ENCODE results near the gene PPP2R5B. TPM values are rescaled to one million over a fixed set of nuclear protein-coding genes. Genes with fewer than 3 reads are reported as not detected.

Gene PPP2R5B
- total and polyA plus RNA-seq, 8 donors: 6.3 to 24.2 (median 12.1) TPM

DNA sequence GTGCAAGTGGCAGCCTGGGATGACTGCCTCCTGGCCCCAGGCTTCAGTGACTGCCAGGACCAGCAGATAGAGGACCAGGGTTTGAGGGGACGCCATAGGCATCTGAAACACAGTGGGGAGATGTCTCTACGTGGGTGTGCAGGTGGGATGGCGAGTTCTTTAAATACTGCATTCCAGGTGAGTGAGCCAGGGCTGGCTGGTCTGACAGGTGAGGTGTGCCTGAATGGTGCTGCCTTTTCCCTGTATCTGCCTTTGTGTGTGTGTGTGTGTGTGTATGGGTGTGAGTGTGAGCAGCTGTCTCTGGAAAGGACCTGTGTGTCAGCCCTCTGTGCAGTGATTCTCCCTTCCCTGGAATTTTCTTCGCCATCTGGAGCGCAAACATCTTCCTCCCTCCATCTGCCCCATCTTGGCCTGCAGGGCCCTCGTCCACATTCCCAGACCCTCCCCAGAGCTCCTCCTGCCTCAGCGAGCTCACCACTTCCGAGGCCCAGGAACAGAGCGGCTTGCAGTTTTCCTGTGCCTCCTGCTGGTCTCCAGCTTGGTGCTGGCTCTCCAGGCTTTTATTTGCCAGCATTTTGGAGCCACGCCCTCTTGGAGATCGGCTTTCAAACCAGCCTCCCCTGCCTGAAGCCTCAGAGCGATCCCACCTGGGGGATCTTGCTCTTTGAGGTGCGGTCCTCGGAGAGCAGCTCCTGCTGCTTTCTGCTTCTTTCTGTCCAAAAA is 11.0 kb downstream of the PPP2R5B start, which contains the start of gene GPHA2:
GPHA2 (minus strand) TSS at position 535 of the 723 bp plus-strand sequence; CDS start at position 102, 433 bp downstream.
- Histone ChIP-seq H3K27me3 (no peaks in the 10 kb centered on the region), H3K4me1 (peaks cover 0 to 17% (median 4%) of the 10 kb centered on the region in 3 donors), H3K4me3 (no peak within 1 kb of the TSS), H3K9me3 (no peaks in the 10 kb centered on the region), H3K27ac (peak within 1 kb of the TSS; percentile 10 to 39 (median 30)), H3K36me3 (peaks cover 2 to 11% (median 2%) of the 10 kb centered on the region in 3 donors)
- WGBS, 2 donors: 36 to 42% methylated on average over 14 of the region's 14 CpGs
- intact Hi-C loops (cut with DNase I): no loop called here
- peak in 5 of 6 donors; percentile 50 to 67 (median 59) for DNase-seq
- FAIRE-seq: no peak
- TF ChIP-seq, protein P1, sequence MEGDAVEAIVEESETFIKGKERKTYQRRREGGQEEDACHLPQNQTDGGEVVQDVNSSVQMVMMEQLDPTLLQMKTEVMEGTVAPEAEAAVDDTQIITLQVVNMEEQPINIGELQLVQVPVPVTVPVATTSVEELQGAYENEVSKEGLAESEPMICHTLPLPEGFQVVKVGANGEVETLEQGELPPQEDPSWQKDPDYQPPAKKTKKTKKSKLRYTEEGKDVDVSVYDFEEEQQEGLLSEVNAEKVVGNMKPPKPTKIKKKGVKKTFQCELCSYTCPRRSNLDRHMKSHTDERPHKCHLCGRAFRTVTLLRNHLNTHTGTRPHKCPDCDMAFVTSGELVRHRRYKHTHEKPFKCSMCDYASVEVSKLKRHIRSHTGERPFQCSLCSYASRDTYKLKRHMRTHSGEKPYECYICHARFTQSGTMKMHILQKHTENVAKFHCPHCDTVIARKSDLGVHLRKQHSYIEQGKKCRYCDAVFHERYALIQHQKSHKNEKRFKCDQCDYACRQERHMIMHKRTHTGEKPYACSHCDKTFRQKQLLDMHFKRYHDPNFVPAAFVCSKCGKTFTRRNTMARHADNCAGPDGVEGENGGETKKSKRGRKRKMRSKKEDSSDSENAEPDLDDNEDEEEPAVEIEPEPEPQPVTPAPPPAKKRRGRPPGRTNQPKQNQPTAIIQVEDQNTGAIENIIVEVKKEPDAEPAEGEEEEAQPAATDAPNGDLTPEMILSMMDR (IDR thresholded peaks at IDR 0.05): no peak
- ATAC-seq: peak; percentile 49 to 74 (median 72)

DNA sequence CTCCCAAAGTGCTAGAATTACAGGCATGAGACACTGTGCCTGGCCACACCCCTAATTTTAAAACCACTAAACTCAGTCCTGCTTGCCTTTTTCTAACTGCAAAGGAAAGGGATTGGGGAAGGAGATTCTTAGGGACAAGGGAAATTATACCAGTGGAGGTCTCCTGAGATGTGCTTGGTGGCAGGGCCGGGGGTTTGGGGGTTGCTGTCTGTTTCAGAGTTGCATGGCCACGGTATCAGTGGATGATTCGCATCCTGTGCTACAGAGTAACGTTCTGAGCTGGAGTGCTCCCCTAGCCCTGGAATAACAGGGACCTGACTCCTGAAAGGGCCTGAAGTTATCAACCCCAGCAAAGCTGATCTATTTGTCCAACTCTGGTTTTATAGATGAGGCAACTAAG is 12.1 kb downstream of the PPP2R5B start:
- ATAC-seq: no peak
- no peak overlapping the region for H3K4me3 ChIP-seq
- no peak overlapping the region for H3K27ac ChIP-seq
- 83 to 93% methylated on average over 4 of the region's 4 CpGs for WGBS, 2 donors
- H3K4me1 ChIP-seq: peaks cover 0 to 17% (median 4%) of the 10 kb centered on the region in 3 donors
- TF ChIP-seq, protein P1 (IDR thresholded peaks at IDR 0.05): no peak
- peaks cover 0 to under 1% (median under 1%) of the 10 kb centered on the region in 3 donors for H3K36me3 ChIP-seq
- intact Hi-C loops (cut with DNase I): no loop called here
- no peak for DNase-seq
- H3K27me3 ChIP-seq: no peaks in the 10 kb centered on the region
- FAIRE-seq: no peak
- no peaks in the 10 kb centered on the region for H3K9me3 ChIP-seq

DNA sequence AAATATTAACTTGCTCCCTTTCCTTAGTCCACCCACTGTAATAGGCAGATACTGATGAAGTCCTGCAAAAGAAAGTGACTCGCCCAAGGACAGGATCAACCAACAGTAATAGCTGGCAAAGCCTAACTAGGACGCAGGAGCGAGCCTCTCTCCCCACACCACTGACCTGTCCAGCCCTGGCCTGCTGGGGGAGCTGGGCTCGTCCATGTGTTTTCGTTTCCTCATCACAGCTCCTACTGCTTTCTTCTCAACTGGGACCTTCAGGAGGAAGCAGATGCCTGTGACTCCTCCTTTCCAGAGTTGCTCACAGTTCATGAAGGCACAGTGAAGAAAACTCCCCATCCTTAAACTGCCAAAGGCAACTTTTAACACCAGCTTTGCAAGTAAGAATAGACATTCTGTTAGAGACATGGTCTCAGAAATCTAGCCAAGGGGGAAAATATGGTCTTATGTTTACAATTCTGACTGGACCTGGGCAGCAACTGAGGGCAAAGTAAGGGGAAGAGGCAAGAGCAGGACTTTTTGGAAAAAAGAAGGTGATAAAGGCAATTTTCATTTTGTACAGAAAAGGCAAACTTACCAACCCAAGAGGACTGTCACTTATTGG is 22.8 kb downstream of the PPP2R5B start:
- no peaks in the 10 kb centered on the region for H3K27me3 ChIP-seq
- H3K9me3 ChIP-seq: no peaks in the 10 kb centered on the region
- WGBS, 2 donors: 69 to 71% methylated on average over 5 of the region's 5 CpGs
- intact Hi-C loops (cut with DNase I): no loop called here
- TF ChIP-seq, protein P1 (IDR thresholded peaks at IDR 0.05): no peak
- no peaks in the 10 kb centered on the region for H3K36me3 ChIP-seq
- H3K4me3 ChIP-seq: no peak overlapping the region
- FAIRE-seq (no peak), ATAC-seq (peak in 2 of 4 donors; percentile 32 to 47), DNase-seq (no peak)
- H3K27ac ChIP-seq: no peak overlapping the region
- no peaks in the 10 kb centered on the region for H3K4me1 ChIP-seq

DNA sequence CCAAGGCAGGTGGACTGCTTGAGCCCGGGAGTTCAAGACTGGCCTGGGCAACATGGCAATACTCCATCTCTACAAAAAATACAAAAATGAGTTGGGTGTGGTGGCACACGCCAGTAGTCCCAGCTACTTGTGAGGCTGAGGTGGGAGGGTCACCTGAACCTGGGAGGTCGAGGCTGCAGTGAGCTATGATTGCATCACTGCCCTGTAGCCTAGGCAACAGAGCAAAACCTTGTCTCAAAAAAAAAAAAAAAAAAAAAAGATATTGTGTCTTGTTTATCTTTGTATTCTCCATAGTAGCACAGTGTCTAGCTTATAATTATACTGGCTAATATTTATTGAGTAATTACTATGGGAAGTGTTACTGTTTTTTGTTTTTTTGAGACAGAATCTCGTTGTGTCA is 27.0 kb downstream of the PPP2R5B start:
- intact Hi-C loops (cut with DNase I): no loop called here
- Histone ChIP-seq H3K36me3 (no peaks in the 10 kb centered on the region), H3K27ac (no peak overlapping the region), H3K4me1 (no peaks in the 10 kb centered on the region), H3K4me3 (no peak overlapping the region), H3K9me3 (no peaks in the 10 kb centered on the region), H3K27me3 (no peaks in the 10 kb centered on the region)
- FAIRE-seq (no peak), ATAC-seq (no peak), DNase-seq (no peak)
- TF ChIP-seq, protein P1 (IDR thresholded peaks at IDR 0.05): no peak
- 59 to 67% methylated on average over 4 of the region's 4 CpGs for WGBS, 2 donors

DNA sequence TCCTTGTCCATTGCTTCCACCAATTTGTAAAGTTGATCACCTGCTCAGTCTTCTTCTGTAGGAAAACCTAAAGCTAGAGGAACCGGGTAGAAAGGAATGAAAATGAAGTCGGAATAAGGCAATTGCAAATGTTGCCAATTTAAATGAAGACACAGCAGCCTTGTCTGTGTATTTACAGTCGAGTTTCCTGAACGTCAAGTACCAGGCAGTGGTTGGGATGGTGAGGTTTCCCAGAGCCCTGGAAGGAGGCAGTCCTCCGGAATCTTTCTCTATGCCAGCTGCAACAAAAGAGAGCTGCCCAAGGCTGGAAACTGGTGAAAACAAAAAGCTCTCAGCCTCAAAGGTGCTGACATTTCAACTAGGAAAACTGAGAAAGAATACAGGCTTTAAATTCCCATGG is 29.7 kb downstream of the PPP2R5B start:
- no peak for FAIRE-seq
- no peaks in the 10 kb centered on the region for H3K27me3 ChIP-seq
- H3K36me3 ChIP-seq: no peaks in the 10 kb centered on the region
- WGBS, 2 donors: 49 to 58% methylated on average over 5 of the region's 5 CpGs
- intact Hi-C loops (cut with DNase I): no loop called here
- no peak overlapping the region for H3K4me3 ChIP-seq
- H3K9me3 ChIP-seq: no peaks in the 10 kb centered on the region
- H3K27ac ChIP-seq: no peak overlapping the region
- no peak for ATAC-seq
- TF ChIP-seq, protein P1 (IDR thresholded peaks at IDR 0.05): no peak
- no peaks in the 10 kb centered on the region for H3K4me1 ChIP-seq
- no peak for DNase-seq
